Measurements from ENCODE around the gene LRRN2. TPM values are rescaled to one million over a fixed set of nuclear protein-coding genes. Genes with fewer than 3 reads are reported as not detected.

The LRRN2 gene
- total and polyA plus RNA-seq, 2 of the 8 experiments (the other 6 are each of a cell fraction or from before 2014, with no cell fraction given): 1.8 to 2.3 TPM

GRCh38 chr1:204650911-204651570, 34.5 kb downstream of the LRRN2 start (continued):
- TF ChIP-seq TCF12 (IDR thresholded peaks at IDR 0.05; ENCODE audit: low read depth, low read length): no peak
- no peak for TF ChIP-seq SRF (IDR thresholded peaks at IDR 0.05; ENCODE audit: low read depth, low read length)
- no peak for TF ChIP-seq ZNF274 (IDR thresholded peaks at IDR 0.05; ENCODE audit: borderline replicate concordance, extremely low read depth, low read length)
- no peak for TF ChIP-seq E2F6 (IDR thresholded peaks at IDR 0.05)
- no peak for TF ChIP-seq BACH1 (IDR thresholded peaks at IDR 0.05; ENCODE audit: low read length)
- no peak for TF ChIP-seq EP300 (IDR thresholded peaks at IDR 0.05; ENCODE audit: borderline replicate concordance in 1 of 2, low read depth in 2 of 2, low read length in 2 of 2)
- TF ChIP-seq SIN3A (conservative IDR thresholded peaks at IDR 0.05 in 1 of 2, IDR thresholded peaks at IDR 0.05 in 1 of 2; ENCODE audit: low read depth in 1 of 2, low read length in 2 of 2): no peak
- no peak for TF ChIP-seq HDAC6 (IDR thresholded peaks at IDR 0.05; ENCODE audit: low read depth, low read length)
- TF ChIP-seq EZH2 (IDR thresholded peaks at IDR 0.05; ENCODE audit: low read depth, low read length, severe bottlenecking): no peak
